Measurements from ENCODE around the gene PCSK5.
"Not testable (repeated sequence)": the region's sequence is repeated elsewhere in the genome, so short reads cannot be mapped to it uniquely, and the experiment has no call there.

PCSK5 gene

GRCh38 chr9:76292658-76293057, 402.2 kb downstream of the PCSK5 start:
- FAIRE-seq (no peak), DNase-seq (ENCODE audit: insufficient read length, low spot score) (no peak)

GRCh38 chr9:76294301-76294700, 403.8 kb downstream of the PCSK5 start:
- DNase-seq (ENCODE audit: insufficient read length, low spot score), result no peak
- no peak for FAIRE-seq

DNA sequence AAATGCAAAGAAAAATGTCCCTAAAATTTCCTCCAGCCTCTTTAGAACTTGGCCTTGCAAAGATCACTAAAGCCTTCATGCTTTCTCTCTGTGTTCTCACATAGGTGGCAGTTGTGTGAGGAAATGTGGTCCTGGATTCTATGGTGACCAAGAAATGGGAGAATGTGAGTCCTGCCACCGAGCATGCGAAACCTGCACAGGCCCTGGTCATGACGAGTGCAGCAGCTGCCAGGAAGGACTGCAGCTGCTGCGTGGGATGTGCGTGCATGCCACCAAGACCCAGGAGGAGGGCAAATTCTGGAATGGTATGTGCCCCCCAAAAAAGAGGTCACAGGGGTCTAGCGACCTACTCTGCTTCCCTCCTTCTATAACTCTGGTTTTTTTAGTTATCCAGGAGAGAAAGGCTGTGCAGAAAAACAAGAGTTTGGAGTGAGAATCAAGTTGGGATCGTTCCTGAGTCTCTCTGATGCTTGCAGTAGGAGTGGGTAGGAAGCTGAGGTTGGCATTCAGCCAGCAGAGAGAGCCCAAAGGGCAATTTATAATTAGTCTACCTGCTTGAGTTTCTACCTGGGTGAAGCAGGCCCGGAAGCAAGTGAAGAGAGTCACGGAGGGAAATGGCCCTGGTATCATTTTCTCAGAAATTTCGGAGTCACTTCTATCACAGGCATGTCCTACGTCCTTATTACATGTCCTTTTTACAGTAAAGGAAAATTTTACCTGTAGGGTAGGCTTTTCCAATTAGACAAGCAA, 406.3 kb downstream of the PCSK5 start:
- DNase-seq (ENCODE audit: insufficient read length, low spot score) (no peak), FAIRE-seq (no peak)

- FAIRE-seq (no peak), DNase-seq (ENCODE audit: insufficient read length, low spot score) (no peak)
These were observed 407.3 kb downstream of the PCSK5 start for GRCh38 chr9:76297721-76298239.

DNA sequence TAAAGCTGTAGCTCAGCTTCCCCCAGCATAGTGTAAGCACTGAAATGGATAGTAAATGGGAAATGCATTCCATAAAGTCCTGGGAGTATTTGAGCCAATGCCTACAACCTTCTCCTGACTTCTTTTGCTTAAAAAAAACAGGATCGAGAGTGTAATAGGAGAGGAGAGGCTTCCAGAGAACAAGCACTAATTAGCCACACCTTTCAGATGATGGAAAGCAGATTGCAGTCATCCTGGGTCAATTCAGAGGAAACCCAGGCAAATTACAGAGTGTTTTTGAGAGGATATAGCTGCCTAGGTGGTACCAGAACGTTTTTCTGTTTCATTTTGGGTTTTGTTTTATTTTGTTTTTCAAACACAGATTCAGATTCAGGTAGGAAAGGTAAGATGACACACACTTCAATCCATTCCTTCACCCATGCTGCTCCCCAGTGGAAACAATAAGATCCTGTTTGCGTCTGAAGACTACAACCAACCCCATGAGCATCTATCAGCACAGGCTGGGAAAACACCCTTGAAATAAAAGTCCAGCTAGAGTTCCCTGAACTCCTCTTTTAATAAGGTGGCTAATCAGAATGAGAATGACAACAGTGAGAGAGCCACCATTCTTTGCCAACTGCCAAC, 408.2 kb downstream of the PCSK5 start:
- no peak for DNase-seq (ENCODE audit: insufficient read length, low spot score)
- no peak for FAIRE-seq

- DNase-seq (ENCODE audit: insufficient read length, low spot score) (no peak), FAIRE-seq (no peak)
These were observed 412.1 kb downstream of the PCSK5 start for GRCh38 chr9:76302543-76302942.

DNA sequence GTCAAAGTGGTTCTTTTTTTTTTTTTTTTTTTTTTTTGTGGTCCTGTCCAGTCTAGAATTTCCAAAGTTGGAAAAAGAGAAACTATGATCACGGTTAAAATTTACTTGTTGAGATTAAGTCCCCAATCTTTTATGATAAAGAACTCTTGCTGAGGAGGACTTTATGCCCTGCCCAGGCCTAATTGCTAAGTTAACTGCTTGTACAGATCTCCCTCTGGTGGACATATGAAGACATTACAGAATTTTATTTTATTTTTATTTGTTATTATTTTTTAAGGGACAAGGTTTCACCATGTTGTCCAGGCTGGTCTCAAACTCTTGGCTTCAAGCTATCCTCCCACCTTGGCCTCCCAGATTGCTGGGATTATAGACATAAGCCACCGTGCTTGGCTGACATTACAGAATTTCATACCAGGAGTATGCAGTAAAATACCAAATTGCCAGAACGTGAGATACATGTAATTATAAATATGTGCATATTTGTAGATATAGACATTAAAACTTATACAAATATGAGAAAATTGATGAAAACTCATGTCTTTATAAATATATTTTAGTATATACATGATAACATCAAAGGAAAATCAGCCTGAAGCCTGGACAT, 412.6 kb downstream of the PCSK5 start:
- no peak for FAIRE-seq
- DNase-seq (ENCODE audit: insufficient read length, low spot score), result peak; percentile 28

DNA sequence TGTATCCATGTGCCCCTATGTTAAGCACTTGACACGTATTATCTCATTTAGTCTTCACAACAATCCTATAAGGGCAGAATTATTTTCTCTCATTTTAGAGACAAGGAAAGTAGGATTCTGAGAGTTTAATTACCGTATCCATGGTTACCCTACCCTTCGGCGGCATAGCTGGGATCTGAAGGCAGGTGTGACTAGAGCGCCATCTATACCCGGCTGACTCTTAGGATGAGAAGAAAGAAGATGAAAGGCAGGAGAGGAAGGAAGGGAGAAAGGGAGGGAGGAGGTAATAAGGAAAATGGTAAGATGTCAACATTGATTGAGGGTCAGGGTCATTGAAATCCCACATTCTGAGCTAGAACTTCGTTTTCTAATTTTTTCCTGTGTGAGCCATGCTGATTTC, 416.6 kb downstream of the PCSK5 start:
- not testable (repeated sequence) for FAIRE-seq

DNA sequence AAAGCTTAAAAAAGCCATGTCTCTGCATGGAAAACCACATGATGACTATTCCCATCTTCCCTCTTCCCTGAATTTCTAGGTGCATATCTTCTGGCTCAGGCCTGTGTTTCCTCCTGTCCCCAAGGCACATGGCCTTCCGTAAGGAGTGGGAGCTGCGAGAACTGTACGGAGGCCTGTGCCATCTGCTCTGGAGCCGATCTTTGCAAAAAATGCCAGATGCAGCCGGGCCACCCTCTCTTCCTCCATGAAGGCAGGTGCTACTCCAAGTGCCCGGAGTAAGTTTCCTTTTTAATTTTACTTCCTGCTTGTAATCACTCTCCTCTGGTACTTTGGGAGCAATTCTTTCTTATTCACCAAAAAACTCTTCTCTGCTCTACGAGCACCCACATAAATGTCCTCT, 420.1 kb downstream of the PCSK5 start:
- DNase-seq (ENCODE audit: insufficient read length, low spot score) (no peak), FAIRE-seq (no peak)

More for the DNA sequence above, 416.6 kb downstream of the PCSK5 start:
- not testable (repeated sequence) for DNase-seq (ENCODE audit: insufficient read length, low spot score)

DNA sequence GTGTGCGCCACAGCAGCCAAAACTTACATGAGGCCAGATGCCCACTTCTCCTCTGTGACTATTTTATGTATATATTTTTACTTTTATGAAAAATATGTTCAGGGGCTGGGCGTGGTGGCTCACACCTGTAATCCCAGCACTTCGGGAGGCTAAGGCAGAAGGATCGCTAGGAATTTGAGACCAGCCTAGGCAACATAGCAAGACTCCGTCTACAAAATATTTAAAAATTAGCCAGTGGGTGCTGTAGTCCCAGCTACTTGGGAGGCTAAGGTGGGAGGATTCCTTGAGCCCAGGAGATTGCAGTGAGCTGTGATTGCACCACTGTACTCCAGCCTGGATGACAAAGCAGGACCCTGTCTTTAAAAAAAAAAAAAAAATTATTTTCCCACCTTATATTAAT, 420.5 kb downstream of the PCSK5 start:
- FAIRE-seq, result no peak
- DNase-seq (ENCODE audit: insufficient read length, low spot score), result no peak

- DNase-seq (ENCODE audit: insufficient read length, low spot score) (no peak), FAIRE-seq (no peak)
These were observed 421.1 kb downstream of the PCSK5 start for GRCh38 chr9:76311537-76311936.

GRCh38 chr9:76313771-76314170, 423.3 kb downstream of the PCSK5 start:
- FAIRE-seq (no peak), DNase-seq (ENCODE audit: insufficient read length, low spot score) (no peak)

GRCh38 chr9:76314321-76314720, 423.8 kb downstream of the PCSK5 start:
- no peak for FAIRE-seq
- no peak for DNase-seq (ENCODE audit: insufficient read length, low spot score)

GRCh38 chr9:76316069-76316468, 425.6 kb downstream of the PCSK5 start:
- FAIRE-seq (no peak), DNase-seq (ENCODE audit: insufficient read length, low spot score) (no peak)

DNA sequence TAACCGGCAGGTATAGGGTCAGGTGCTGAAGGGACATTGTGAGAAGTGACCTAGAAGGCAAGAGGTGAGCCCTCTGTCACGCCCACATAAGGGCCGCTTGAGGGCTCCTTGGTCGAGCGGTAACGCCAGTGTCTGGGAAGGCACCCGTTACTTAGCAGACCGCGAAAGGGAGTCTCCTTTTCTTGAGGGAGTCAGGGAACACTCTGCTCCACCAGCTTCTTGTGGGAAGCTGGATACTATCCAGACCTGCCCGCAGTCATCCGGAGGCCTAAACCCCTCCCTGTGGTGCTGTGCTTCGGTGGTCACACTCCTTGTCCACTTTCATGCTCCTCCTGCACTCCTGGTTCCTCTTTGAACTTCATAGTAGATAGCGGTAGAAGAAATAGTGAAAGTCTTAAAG, 429.0 kb downstream of the PCSK5 start:
- DNase-seq (ENCODE audit: insufficient read length, low spot score), result not testable (repeated sequence)

DNA sequence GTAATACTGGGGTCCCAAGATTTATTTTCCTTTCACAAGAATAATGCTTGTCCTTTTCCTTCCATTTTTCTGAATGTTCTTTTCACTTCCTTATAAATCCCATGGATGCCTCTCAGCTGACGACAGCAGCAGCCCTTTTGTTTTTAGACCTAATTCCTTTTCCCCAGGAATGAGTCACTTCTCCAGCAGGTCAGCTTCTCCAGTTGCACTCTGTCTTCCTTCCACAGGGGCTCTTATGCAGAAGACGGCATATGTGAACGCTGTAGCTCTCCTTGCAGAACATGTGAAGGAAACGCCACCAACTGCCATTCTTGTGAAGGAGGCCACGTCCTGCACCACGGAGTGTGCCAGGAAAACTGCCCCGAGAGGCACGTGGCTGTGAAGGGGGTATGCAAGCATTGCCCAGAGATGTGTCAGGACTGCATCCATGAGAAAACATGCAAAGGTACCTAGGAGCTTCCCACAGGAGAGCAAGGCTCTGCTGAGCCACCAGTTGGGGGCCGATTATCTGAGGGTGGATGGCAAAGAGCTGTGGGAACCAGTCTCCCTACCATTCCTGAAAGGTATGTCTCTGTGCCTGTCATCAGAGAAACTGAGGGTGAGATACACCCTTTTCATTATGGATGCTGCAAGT, 430.8 kb downstream of the PCSK5 start:
- FAIRE-seq (no peak), DNase-seq (ENCODE audit: insufficient read length, low spot score) (no peak)

More for the DNA sequence above, 429.0 kb downstream of the PCSK5 start:
- FAIRE-seq, result not testable (repeated sequence)

DNA sequence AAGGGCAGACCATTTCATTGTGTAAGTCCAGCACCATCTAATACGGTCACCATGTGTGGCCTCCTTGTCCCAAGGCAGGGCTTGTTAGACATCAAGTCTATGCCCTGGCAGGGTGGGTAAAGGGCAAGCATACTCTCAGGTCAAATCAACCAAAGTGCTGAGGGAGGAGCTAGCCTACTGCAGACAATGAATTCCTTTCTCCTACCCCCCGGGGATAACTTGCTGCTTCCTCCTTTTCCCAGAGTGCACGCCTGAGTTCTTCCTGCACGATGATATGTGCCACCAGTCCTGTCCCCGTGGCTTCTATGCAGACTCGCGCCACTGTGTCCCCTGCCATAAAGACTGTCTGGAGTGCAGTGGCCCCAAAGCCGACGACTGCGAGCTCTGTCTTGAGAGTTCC, 432.3 kb downstream of the PCSK5 start:
- FAIRE-seq, result no peak
- no peak for DNase-seq (ENCODE audit: insufficient read length, low spot score)

GRCh38 chr9:76323490-76323889, 433.0 kb downstream of the PCSK5 start:
- FAIRE-seq (no peak), DNase-seq (ENCODE audit: insufficient read length, low spot score) (no peak)

GRCh38 chr9:76324030-76324429, 433.6 kb downstream of the PCSK5 start:
- not testable (repeated sequence) for FAIRE-seq; DNase-seq (ENCODE audit: insufficient read length, low spot score)

DNA sequence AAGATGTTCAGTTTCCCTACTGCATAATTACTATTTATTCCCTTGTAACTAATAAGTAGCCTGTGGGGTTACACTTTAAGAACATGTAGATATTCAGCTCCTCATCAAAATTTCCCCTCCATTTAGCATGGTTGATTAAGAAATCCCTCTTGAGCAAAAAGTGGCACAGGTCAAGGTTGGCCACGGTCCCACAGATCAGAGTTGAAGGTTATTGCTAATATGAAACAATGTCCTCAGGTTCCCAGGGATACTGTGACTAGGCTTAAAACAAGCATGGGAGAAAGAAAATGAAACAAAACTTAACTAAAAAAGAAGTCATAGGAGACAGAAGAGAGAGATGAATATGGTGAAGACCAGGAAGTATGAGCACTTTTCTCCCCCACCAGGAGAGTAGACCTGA, 439.6 kb downstream of the PCSK5 start:
- FAIRE-seq, result no peak
- DNase-seq (ENCODE audit: insufficient read length, low spot score), result no peak

DNA sequence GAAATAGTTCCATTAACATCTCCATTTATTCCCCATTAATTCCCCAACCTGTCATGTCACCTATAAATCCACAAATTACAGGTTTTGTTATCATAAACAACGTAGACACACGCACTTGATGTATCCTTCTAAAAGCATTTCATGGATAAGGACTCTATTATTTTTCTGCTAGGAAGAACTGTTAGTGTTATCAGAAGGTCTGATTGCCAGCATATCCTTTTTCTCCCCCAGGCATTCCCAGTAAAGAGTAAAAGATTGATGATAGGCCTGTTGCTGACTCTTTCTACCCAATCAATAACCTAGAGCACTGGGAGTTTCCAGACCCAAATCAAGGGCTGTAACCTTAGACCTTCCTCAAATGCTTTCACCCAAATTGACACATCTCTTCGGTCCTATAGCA, 442.9 kb downstream of the PCSK5 start:
- FAIRE-seq, result no peak
- DNase-seq (ENCODE audit: insufficient read length, low spot score), result no peak

Measured in GM19239 (cell line).